ENCODE results near the gene CENPU. TPM values are rescaled to one million over a fixed set of nuclear protein-coding genes. Genes with fewer than 3 reads are reported as not detected.

Gene CENPU
- total and polyA plus RNA-seq, 2 experiments from 2014 or later = 88.3 to 186 TPM

GRCh38 chr4:184664445-184665210 lies 69.3 kb downstream of the CENPU start:
- Histone ChIP-seq H3K79me2 (replicated peaks; ENCODE audit: insufficient read depth) (no peaks in the 10 kb centered on the region), H3K9me2 (ENCODE audit: insufficient read depth) (no peaks in the 10 kb centered on the region), H2AFZ (no peak overlapping the region), H4K20me1 (replicated peaks; ENCODE audit: insufficient read depth) (no peaks in the 10 kb centered on the region), H3K4me2 (no peak overlapping the region), H3K36me3 (ENCODE audit: insufficient read depth) (no peaks in the 10 kb centered on the region), H3K27me3 (ENCODE audit: insufficient read depth) (no peaks in the 10 kb centered on the region), H3F3A (replicated peaks; ENCODE audit: low read depth) (no peaks in the 10 kb centered on the region), H3K4me3 (no peak overlapping the region), H3K4me1 (ENCODE audit: insufficient read depth) (no peaks in the 10 kb centered on the region), H3K27ac (ENCODE audit: low read depth) (no peak overlapping the region)
- Mint-ChIP-seq H3K4me1 (peaks cover 2% of the 10 kb centered on the region), H3K27ac (no peak overlapping the region), H3K9me3 (no peaks in the 10 kb centered on the region), H3K27me3 (ENCODE audit: insufficient read depth, low read depth, poor library complexity) (no peaks in the 10 kb centered on the region), H3K4me3 (no peak overlapping the region), H3K36me3 (ENCODE audit: low read depth) (peaks cover 16% of the 10 kb centered on the region; the same call in 2 of the 3 replicates)
- DNase-seq (ENCODE audit: low spot score) (peak; percentile 79), ATAC-seq (peak; percentile 100)
- TF ChIP-seq STAT1 (IDR thresholded peaks at IDR 0.05; ENCODE audit: unreplicated experiment) = no peak

DNA sequence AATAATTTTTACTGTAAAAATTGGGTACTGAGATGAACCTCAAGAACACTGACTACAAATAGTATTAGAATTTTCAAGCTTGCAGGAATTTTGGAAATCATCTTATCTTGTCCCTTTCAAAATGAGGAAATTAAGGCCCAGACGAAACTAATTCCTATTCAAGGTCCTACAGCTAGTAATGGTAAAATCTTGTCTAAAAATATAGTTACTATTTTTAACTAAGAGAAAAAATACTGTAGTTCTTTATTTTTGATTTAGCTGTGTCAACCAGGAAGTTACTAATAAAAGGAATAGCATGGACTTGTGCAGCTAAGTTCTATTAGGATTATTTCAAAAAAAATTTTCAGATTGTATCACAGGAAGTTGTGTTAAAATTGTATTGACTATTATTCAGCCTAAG lies 71.7 kb downstream of the CENPU start:
- ATAC-seq (no peak), DNase-seq (ENCODE audit: low spot score) (no peak)
- Mint-ChIP-seq H3K27me3 (ENCODE audit: insufficient read depth, low read depth, poor library complexity) (no peaks in the 10 kb centered on the region), H3K36me3 (ENCODE audit: low read depth) (peaks cover 11% of the 10 kb centered on the region; the same call in 1 of the 3 replicates), H3K4me3 (no peak overlapping the region), H3K4me1 (peaks cover 2% of the 10 kb centered on the region; the same call in 2 of the 3 replicates), H3K9me3 (no peaks in the 10 kb centered on the region), H3K27ac (no peak overlapping the region)
- no peaks in the 10 kb centered on the region for H3K4me1 ChIP-seq (ENCODE audit: insufficient read depth)
- no peak overlapping the region for H3K4me2 ChIP-seq
- no peaks in the 10 kb centered on the region for H3K9me2 ChIP-seq (ENCODE audit: insufficient read depth)
- H3K27me3 ChIP-seq (ENCODE audit: insufficient read depth) = no peaks in the 10 kb centered on the region
- no peaks in the 10 kb centered on the region for H3K79me2 ChIP-seq (replicated peaks; ENCODE audit: insufficient read depth)
- no peaks in the 10 kb centered on the region for H3F3A ChIP-seq (replicated peaks; ENCODE audit: low read depth)
- no peak overlapping the region for H3K4me3 ChIP-seq
- H3K27ac ChIP-seq (ENCODE audit: low read depth) = no peak overlapping the region
- no peak overlapping the region for H2AFZ ChIP-seq
- no peaks in the 10 kb centered on the region for H3K36me3 ChIP-seq (ENCODE audit: insufficient read depth)
- no peaks in the 10 kb centered on the region for H4K20me1 ChIP-seq (replicated peaks; ENCODE audit: insufficient read depth)
- TF ChIP-seq POLR2AphosphoS5 (IDR thresholded peaks at IDR 0.05; ENCODE audit: low read depth) (no peak), JUNB (IDR thresholded peaks at IDR 0.05; ENCODE audit: unreplicated experiment) (no peak), EZH2phosphoT487 (IDR thresholded peaks at IDR 0.05; ENCODE audit: unreplicated experiment) (no peak), EZH2 (IDR thresholded peaks at IDR 0.05; ENCODE audit: low read depth, unreplicated experiment) (no peak), REST (IDR thresholded peaks at IDR 0.05; ENCODE audit: unreplicated experiment) (no peak), CREB1 (CRISPR knock-in tag; IDR thresholded peaks at IDR 0.05; ENCODE audit: low read depth) (no peak), NANOG (IDR thresholded peaks at IDR 0.05; ENCODE audit: borderline replicate concordance) (no peak), ZNF331 (CRISPR knock-in tag; IDR thresholded peaks at IDR 0.05; ENCODE audit: low read depth) (no peak), STAT1 (IDR thresholded peaks at IDR 0.05; ENCODE audit: unreplicated experiment) (no peak)
- TF ChIP-seq, protein P1, sequence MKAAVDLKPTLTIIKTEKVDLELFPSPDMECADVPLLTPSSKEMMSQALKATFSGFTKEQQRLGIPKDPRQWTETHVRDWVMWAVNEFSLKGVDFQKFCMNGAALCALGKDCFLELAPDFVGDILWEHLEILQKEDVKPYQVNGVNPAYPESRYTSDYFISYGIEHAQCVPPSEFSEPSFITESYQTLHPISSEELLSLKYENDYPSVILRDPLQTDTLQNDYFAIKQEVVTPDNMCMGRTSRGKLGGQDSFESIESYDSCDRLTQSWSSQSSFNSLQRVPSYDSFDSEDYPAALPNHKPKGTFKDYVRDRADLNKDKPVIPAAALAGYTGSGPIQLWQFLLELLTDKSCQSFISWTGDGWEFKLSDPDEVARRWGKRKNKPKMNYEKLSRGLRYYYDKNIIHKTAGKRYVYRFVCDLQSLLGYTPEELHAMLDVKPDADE (IDR thresholded peaks at IDR 0.05) = no peak
- TF ChIP-seq, protein P2, sequence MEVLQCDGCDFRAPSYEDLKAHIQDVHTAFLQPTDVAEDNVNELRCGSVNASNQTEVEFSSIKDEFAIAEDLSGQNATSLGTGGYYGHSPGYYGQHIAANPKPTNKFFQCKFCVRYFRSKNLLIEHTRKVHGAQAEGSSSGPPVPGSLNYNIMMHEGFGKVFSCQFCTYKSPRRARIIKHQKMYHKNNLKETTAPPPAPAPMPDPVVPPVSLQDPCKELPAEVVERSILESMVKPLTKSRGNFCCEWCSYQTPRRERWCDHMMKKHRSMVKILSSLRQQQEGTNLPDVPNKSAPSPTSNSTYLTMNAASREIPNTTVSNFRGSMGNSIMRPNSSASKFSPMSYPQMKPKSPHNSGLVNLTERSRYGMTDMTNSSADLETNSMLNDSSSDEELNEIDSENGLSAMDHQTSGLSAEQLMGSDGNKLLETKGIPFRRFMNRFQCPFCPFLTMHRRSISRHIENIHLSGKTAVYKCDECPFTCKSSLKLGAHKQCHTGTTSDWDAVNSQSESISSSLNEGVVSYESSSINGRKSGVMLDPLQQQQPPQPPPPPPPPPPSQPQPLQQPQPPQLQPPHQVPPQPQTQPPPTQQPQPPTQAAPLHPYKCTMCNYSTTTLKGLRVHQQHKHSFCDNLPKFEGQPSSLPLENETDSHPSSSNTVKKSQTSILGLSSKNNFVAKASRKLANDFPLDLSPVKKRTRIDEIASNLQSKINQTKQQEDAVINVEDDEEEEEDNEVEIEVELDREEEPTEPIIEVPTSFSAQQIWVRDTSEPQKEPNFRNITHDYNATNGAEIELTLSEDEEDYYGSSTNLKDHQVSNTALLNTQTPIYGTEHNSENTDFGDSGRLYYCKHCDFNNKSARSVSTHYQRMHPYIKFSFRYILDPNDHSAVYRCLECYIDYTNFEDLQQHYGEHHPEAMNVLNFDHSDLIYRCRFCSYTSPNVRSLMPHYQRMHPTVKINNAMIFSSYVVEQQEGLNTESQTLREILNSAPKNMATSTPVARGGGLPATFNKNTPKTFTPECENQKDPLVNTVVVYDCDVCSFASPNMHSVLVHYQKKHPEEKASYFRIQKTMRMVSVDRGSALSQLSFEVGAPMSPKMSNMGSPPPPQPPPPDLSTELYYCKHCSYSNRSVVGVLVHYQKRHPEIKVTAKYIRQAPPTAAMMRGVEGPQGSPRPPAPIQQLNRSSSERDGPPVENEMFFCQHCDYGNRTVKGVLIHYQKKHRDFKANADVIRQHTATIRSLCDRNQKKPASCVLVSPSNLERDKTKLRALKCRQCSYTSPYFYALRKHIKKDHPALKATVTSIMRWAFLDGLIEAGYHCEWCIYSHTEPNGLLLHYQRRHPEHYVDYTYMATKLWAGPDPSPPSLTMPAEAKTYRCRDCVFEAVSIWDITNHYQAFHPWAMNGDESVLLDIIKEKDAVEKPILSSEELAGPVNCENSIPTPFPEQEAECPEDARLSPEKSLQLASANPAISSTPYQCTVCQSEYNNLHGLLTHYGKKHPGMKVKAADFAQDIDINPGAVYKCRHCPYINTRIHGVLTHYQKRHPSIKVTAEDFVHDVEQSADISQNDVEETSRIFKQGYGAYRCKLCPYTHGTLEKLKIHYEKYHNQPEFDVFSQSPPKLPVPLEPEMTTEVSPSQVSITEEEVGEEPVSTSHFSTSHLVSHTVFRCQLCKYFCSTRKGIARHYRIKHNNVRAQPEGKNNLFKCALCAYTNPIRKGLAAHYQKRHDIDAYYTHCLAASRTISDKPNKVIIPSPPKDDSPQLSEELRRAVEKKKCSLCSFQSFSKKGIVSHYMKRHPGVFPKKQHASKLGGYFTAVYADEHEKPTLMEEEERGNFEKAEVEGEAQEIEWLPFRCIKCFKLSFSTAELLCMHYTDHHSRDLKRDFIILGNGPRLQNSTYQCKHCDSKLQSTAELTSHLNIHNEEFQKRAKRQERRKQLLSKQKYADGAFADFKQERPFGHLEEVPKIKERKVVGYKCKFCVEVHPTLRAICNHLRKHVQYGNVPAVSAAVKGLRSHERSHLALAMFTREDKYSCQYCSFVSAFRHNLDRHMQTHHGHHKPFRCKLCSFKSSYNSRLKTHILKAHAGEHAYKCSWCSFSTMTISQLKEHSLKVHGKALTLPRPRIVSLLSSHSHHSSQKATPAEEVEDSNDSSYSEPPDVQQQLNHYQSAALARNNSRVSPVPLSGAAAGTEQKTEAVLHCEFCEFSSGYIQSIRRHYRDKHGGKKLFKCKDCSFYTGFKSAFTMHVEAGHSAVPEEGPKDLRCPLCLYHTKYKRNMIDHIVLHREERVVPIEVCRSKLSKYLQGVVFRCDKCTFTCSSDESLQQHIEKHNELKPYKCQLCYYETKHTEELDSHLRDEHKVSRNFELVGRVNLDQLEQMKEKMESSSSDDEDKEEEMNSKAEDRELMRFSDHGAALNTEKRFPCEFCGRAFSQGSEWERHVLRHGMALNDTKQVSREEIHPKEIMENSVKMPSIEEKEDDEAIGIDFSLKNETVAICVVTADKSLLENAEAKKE (CRISPR knock-in tag; IDR thresholded peaks at IDR 0.05) = no peak

Measured in GM23338 (cell line).